GM23338 (cell line): ENCODE measurements around the gene MYO16. TPM values are rescaled to one million over a fixed set of nuclear protein-coding genes. Genes with fewer than 3 reads are reported as not detected.

ENCODE experiments used
- ATAC-seq: fragments of 200-7000 bp; cut with Tn5 transposase; 3 replicates; pipeline ENCODE4 v1.9.1; 2020
- DNase-seq: peaks from one replicate; pipeline ENCODE4 v3.0.0-alpha.2; 2015; ENCODE audit warnings: low spot score
- H2AFZ ChIP-seq: fragments of 200-600 bp; sonication (generic); 2 replicates; pipeline ENCODE4 v1.8.0; 2016; ENCODE audit warnings: antibody characterized with exemption, mild to moderate bottlenecking, moderate library complexity
- H3F3A ChIP-seq: fragments of 200-600 bp; sonication (generic); replicated peaks from 2 replicates; pipeline ENCODE4 v1.8.0; 2017; ENCODE audit warnings: antibody characterized with exemption, mixed run types, low read depth
- H3K27ac ChIP-seq: fragments of 200-600 bp; sonication (generic); 2 replicates; pipeline ENCODE4 v1.6.1; 2016; ENCODE audit warnings: low read depth
- H3K27me3 ChIP-seq: fragments of 200-600 bp; sonication (generic); 2 replicates; pipeline ENCODE4 v1.8.0; 2016; ENCODE audit warnings: mild to moderate bottlenecking, mixed run types, moderate library complexity; ENCODE audit not compliant: insufficient read depth
- H3K36me3 ChIP-seq: fragments of 200-600 bp; sonication (generic); 2 replicates; pipeline ENCODE4 v1.8.0; 2016; ENCODE audit warnings: mild to moderate bottlenecking; ENCODE audit not compliant: insufficient read depth
- H3K4me1 ChIP-seq: fragments of 200-600 bp; sonication (generic); 2 replicates; pipeline ENCODE4 v1.8.0; 2016; ENCODE audit warnings: mild to moderate bottlenecking, moderate library complexity; ENCODE audit not compliant: insufficient read depth
- H3K4me2 ChIP-seq: fragments of 200-600 bp; sonication (generic); 2 replicates; pipeline ENCODE4 v1.7.1; 2017; ENCODE audit warnings: mixed run types
- H3K4me3 ChIP-seq: fragments of 200-600 bp; sonication (generic); 2 replicates; pipeline ENCODE4 v1.6.1; 2016; ENCODE audit warnings: mixed run types
- H3K79me2 ChIP-seq: fragments of 200-600 bp; sonication (generic); replicated peaks from 2 replicates; pipeline ENCODE4 v1.8.0; 2017; ENCODE audit warnings: mild to moderate bottlenecking; ENCODE audit not compliant: insufficient read depth
- H3K9me2 ChIP-seq: fragments of 200-600 bp; sonication (generic); 2 replicates; pipeline ENCODE4 v1.8.0; 2017; ENCODE audit not compliant: insufficient read depth
- H4K20me1 ChIP-seq: fragments of 200-600 bp; sonication (generic); replicated peaks from 2 replicates; pipeline ENCODE4 v1.8.0; 2017; ENCODE audit warnings: mild to moderate bottlenecking; ENCODE audit not compliant: insufficient read depth
- H3K27ac Mint-ChIP-seq: 2 replicates; pipeline ENCODE4 v1.8.0; 2020; ENCODE audit warnings: inconsistent platforms, mild to moderate bottlenecking, moderate library complexity, mixed read lengths
- H3K27me3 Mint-ChIP-seq: 3 replicates; pipeline ENCODE4 v1.8.0; 2022; ENCODE audit warnings: low read depth, mild to moderate bottlenecking, moderate library complexity, mixed read lengths, inconsistent platforms; ENCODE audit not compliant: insufficient read depth, poor library complexity
- H3K36me3 Mint-ChIP-seq: 3 replicates; pipeline ENCODE4 v1.8.0; 2021; ENCODE audit warnings: low read depth, mild to moderate bottlenecking, inconsistent platforms, moderate library complexity, mixed read lengths
- H3K4me1 Mint-ChIP-seq: 3 replicates; pipeline ENCODE4 v1.8.0; 2020; ENCODE audit warnings: mild to moderate bottlenecking, inconsistent platforms, mixed read lengths
- H3K4me3 Mint-ChIP-seq: 3 replicates; pipeline ENCODE4 v1.8.0; 2021; ENCODE audit warnings: moderate library complexity, mild to moderate bottlenecking, inconsistent platforms, mixed read lengths
- H3K9me3 Mint-ChIP-seq: 3 replicates; pipeline ENCODE4 v1.8.0; 2020; ENCODE audit warnings: moderate library complexity, mild to moderate bottlenecking, inconsistent platforms, mixed read lengths
- CREB1 ChIP-seq: fragments of 250-450 bp; sonication (Bioruptor Pico); IDR thresholded peaks from 2 replicates; pipeline ENCODE4 v1.5.0; 2020; ENCODE audit warnings: low read depth, mild to moderate bottlenecking, moderate library complexity
- CTCF ChIP-seq, 2 experiments: fragments of 200-600 bp in 1 of 2; sonication (generic) in 1 of 2; conservative IDR thresholded peaks; 2 replicates each; pipeline versions ENCODE4 v1.5.1 to v1.6.1; 2016 to 2017; ENCODE audit warnings: antibody characterized with exemption in 2 of 2, low read depth in 2 of 2, mild to moderate bottlenecking in 2 of 2, moderate library complexity in 1 of 2
- ETS1 ChIP-seq: IDR thresholded peaks from 2 replicates; pipeline ENCODE4 v1.6.1; 2016; ENCODE audit warnings: antibody characterized with exemption
- EZH2 ChIP-seq: fragments of 200-600 bp; sonication (generic); IDR thresholded peaks from one replicate; pipeline ENCODE4 v1.8.0; 2017; ENCODE audit warnings: antibody characterized with exemption, mild to moderate bottlenecking, low read depth; ENCODE audit not compliant: unreplicated experiment
- EZH2phosphoT487 ChIP-seq: fragments of 200-600 bp; sonication (generic); IDR thresholded peaks from one replicate; pipeline ENCODE4 v1.8.1; 2018; ENCODE audit warnings: antibody characterized with exemption; ENCODE audit not compliant: unreplicated experiment
- JUNB ChIP-seq: IDR thresholded peaks from one replicate; pipeline ENCODE4 v1.6.1; 2016; ENCODE audit warnings: antibody characterized with exemption; ENCODE audit not compliant: unreplicated experiment
- REST ChIP-seq: IDR thresholded peaks from one replicate; pipeline ENCODE4 v1.6.1; 2018; ENCODE audit warnings: antibody characterized with exemption; ENCODE audit not compliant: unreplicated experiment
- polyA plus RNA-seq: library from polyadenylated mRNA; unstranded; fragments of >200 nt; fragmentation: Nextera tagmentation; extraction: Ambion mirVana; gene quantifications from 2 replicates; pipeline ENCODE4 v1.2.1, GENCODE V29; 2016
- total RNA-seq: library from RNA; depleted of rRNA; stranded (reverse); fragments of >200 nt; shearing (Covaris generic); gene quantifications from 2 replicates; pipeline ENCODE4 v1.2.3, GENCODE V29; 2014

Gene MYO16
- total and polyA plus RNA-seq, 2 experiments from 2014 or later, result 0.10 to 0.13 TPM

- Histone ChIP-seq H2AFZ (no peak overlapping the region), H3K4me2 (no peak overlapping the region), H3K9me2 (no peaks in the 10 kb centered on the region), H3K27ac (no peak overlapping the region), H3K4me1 (peaks cover 7% of the 10 kb centered on the region; the same call in 1 of the 2 replicates), H3F3A (no peaks in the 10 kb centered on the region), H4K20me1 (no peaks in the 10 kb centered on the region), H3K27me3 (no peaks in the 10 kb centered on the region), H3K79me2 (no peaks in the 10 kb centered on the region), H3K4me3 (no peak overlapping the region), H3K36me3 (no peaks in the 10 kb centered on the region)
- H3K4me1 Mint-ChIP-seq, result peaks cover 30% of the 10 kb centered on the region
- DNase-seq (no peak), ATAC-seq (no peak)
- H3K27me3 Mint-ChIP-seq, result peaks cover 5% of the 10 kb centered on the region
- H3K9me3 Mint-ChIP-seq, result no peaks in the 10 kb centered on the region
- no peak for TF ChIP-seq JUNB
- H3K36me3 Mint-ChIP-seq, result no peaks in the 10 kb centered on the region
- H3K27ac Mint-ChIP-seq, result no peak overlapping the region
- no peak overlapping the region for H3K4me3 Mint-ChIP-seq
These were observed 521.3 kb downstream of the MYO16 start for GRCh38 chr13:109150696-109151095.

GRCh38 chr13:109151255-109151654, 521.8 kb downstream of the MYO16 start:
- TF ChIP-seq EZH2, result no peak
- TF ChIP-seq EZH2phosphoT487, result no peak
- no peak for TF ChIP-seq CREB1 (CRISPR knock-in tag)
- no peak for TF ChIP-seq CTCF (conservative IDR thresholded peaks at IDR 0.05; ENCODE audit: low read depth in 2 of 2)
- TF ChIP-seq REST, result no peak
- TF ChIP-seq ETS1, result no peak
- Mint-ChIP-seq H3K27me3 (peaks cover 5% of the 10 kb centered on the region), H3K4me3 (no peak overlapping the region), H3K27ac (no peak overlapping the region), H3K36me3 (no peaks in the 10 kb centered on the region), H3K9me3 (no peaks in the 10 kb centered on the region), H3K4me1 (peaks cover 30% of the 10 kb centered on the region)
- H3K4me2 ChIP-seq, result no peak overlapping the region
- H4K20me1 ChIP-seq, result no peaks in the 10 kb centered on the region
- H3K4me3 ChIP-seq, result no peak overlapping the region
- no peaks in the 10 kb centered on the region for H3K9me2 ChIP-seq
- no peaks in the 10 kb centered on the region for H3K79me2 ChIP-seq
- no peaks in the 10 kb centered on the region for H3K36me3 ChIP-seq
- H3K27me3 ChIP-seq, result no peaks in the 10 kb centered on the region
- 0 out of 2 replicates have a peak overlapping the region, but pooled peaks have one; percentile 60 for H2AFZ ChIP-seq
- H3K27ac ChIP-seq, result no peak overlapping the region
- no peak for ATAC-seq
- DNase-seq, result no peak
- H3K4me1 ChIP-seq, result peaks cover 10% of the 10 kb centered on the region; the same call in 1 of the 2 replicates
- H3F3A ChIP-seq, result no peaks in the 10 kb centered on the region
